ENCODE data around the gene ATRIP.

ATRIP gene

DNA sequence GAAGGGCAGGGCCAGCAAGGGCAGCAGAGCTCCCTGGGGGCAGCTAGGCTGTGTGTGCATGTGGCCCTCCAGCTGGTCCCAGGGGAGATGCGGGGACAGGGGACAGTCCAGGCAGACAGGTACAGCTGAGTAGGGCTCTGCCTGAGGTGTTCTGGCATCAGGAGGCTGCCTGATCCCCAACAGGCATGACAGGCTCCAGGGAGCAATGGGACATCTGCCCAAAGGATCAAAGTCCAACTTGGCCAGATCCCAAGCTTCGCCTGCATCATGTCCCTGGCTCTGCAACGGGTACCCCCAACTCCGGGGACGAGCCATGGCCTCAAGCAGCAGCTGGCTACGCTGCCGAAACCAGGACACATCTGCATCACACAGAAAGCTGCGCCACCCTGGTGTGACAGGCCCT, 21.8 kb downstream of the ATRIP start:
- peaks cover 23% of the 10 kb centered on the region for H3K4me1 ChIP-seq (ENCODE audit: low read length)
- peaks cover 7% of the 10 kb centered on the region; the same call in 1 of the 2 replicates for H3F3A ChIP-seq (ENCODE audit: insufficient read depth, low read length)
- peaks cover 63% of the 10 kb centered on the region for H3K79me2 ChIP-seq (ENCODE audit: low read length)
- no peaks in the 10 kb centered on the region for H3K9me3 ChIP-seq (replicated peaks; ENCODE audit: insufficient read depth, low read length)
- no peak overlapping the region for H3K4me3 ChIP-seq (ENCODE audit: low read length)
- H3K4me2 ChIP-seq (ENCODE audit: low read depth, low read length): no peak overlapping the region; the same call in 1 of the 2 replicates
- DNase-seq: no peak
- H2AFZ ChIP-seq (ENCODE audit: low read length): no peak overlapping the region
- no peaks in the 10 kb centered on the region for H3K9me2 ChIP-seq (replicated peaks; ENCODE audit: insufficient read depth, low read length)
- peak overlapping the region; percentile 11; the same call in 1 of the 2 replicates for H3K27ac ChIP-seq (ENCODE audit: low read length)
- no peaks in the 10 kb centered on the region for H4K20me1 ChIP-seq (ENCODE audit: insufficient read depth, low read length)
- H3K9ac ChIP-seq (ENCODE audit: low read length): no peak overlapping the region
- H3K27me3 ChIP-seq (replicated peaks; ENCODE audit: insufficient read depth, low read length): no peaks in the 10 kb centered on the region
- TF ChIP-seq EZH2 (optimal IDR thresholded peaks at IDR 0.05; ENCODE audit: low read depth, low read length): no peak
- TF ChIP-seq, protein P1, sequence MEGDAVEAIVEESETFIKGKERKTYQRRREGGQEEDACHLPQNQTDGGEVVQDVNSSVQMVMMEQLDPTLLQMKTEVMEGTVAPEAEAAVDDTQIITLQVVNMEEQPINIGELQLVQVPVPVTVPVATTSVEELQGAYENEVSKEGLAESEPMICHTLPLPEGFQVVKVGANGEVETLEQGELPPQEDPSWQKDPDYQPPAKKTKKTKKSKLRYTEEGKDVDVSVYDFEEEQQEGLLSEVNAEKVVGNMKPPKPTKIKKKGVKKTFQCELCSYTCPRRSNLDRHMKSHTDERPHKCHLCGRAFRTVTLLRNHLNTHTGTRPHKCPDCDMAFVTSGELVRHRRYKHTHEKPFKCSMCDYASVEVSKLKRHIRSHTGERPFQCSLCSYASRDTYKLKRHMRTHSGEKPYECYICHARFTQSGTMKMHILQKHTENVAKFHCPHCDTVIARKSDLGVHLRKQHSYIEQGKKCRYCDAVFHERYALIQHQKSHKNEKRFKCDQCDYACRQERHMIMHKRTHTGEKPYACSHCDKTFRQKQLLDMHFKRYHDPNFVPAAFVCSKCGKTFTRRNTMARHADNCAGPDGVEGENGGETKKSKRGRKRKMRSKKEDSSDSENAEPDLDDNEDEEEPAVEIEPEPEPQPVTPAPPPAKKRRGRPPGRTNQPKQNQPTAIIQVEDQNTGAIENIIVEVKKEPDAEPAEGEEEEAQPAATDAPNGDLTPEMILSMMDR (IDR thresholded peaks at IDR 0.05; ENCODE audit: low read length): no peak
- no peak for TF ChIP-seq EZH2phosphoT487 (IDR thresholded peaks at IDR 0.05; ENCODE audit: low read length)
- H3K36me3 ChIP-seq (replicated peaks; ENCODE audit: insufficient read depth, low read length): no peaks in the 10 kb centered on the region

DNA sequence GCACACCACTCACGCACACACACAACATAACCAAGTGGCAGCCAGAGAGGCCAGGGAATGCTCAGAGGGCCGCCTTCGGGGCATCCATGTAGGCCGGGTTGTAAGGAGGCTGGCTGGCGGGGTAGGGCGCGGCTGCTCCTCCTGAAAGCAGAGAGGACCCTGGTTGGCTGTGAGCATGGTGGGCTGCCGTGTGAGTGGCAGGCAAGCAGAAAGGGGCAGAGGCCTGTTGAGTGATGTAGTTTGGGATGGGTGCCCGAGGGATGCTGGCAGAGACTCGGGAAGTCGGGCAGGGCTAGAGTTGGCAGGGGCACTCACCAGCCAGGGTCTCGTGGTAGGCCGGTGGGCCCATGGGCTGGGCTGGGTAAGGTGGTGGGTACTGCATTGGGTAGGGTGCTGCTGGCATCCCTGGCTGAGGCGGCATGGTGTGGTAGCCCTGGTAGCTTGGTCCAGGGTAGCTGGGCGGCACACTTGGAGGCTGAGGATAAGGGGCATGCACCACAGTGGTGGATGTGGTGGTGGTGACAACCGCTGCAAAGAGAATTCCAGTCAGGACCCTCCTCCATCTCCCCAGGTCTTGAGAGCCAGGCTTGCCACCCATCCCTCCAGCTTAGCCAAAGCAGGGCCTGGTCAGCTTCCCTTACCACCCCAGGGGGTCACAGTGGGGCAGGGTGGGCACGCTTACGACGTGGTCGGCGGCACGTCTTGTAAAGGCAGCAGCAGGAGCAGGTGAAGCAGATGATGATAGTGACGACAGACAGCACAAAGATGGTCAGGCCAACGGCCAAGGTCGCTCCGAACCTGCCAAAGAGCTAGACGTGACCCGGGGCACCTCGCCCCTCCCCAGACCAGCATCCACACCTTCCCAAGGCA, 22.7 kb downstream of the ATRIP start:
- no peaks in the 10 kb centered on the region for H3K36me3 ChIP-seq (replicated peaks; ENCODE audit: insufficient read depth, low read length)
- no peak overlapping the region for H3K27ac ChIP-seq (ENCODE audit: low read length)
- no peak for DNase-seq
- no peak overlapping the region for H3K4me3 ChIP-seq (ENCODE audit: low read length)
- no peaks in the 10 kb centered on the region for H3K9me3 ChIP-seq (replicated peaks; ENCODE audit: insufficient read depth, low read length)
- peaks cover 28% of the 10 kb centered on the region for H3K4me1 ChIP-seq (ENCODE audit: low read length)
- H2AFZ ChIP-seq (ENCODE audit: low read length): no peak overlapping the region
- H3K9ac ChIP-seq (ENCODE audit: low read length): no peak overlapping the region
- no peaks in the 10 kb centered on the region for H4K20me1 ChIP-seq (ENCODE audit: insufficient read depth, low read length)
- peaks cover 63% of the 10 kb centered on the region for H3K79me2 ChIP-seq (ENCODE audit: low read length)
- TF ChIP-seq EZH2phosphoT487 (IDR thresholded peaks at IDR 0.05; ENCODE audit: low read length): no peak
- TF ChIP-seq, protein P1 (IDR thresholded peaks at IDR 0.05; ENCODE audit: low read length): no peak
- TF ChIP-seq EZH2 (optimal IDR thresholded peaks at IDR 0.05; ENCODE audit: low read depth, low read length): no peak
- no peaks in the 10 kb centered on the region for H3K27me3 ChIP-seq (replicated peaks; ENCODE audit: insufficient read depth, low read length)
- peaks cover 7% of the 10 kb centered on the region; the same call in 1 of the 2 replicates for H3F3A ChIP-seq (ENCODE audit: insufficient read depth, low read length)
- H3K9me2 ChIP-seq (replicated peaks; ENCODE audit: insufficient read depth, low read length): no peaks in the 10 kb centered on the region
- no peak overlapping the region for H3K4me2 ChIP-seq (ENCODE audit: low read depth, low read length)

DNA sequence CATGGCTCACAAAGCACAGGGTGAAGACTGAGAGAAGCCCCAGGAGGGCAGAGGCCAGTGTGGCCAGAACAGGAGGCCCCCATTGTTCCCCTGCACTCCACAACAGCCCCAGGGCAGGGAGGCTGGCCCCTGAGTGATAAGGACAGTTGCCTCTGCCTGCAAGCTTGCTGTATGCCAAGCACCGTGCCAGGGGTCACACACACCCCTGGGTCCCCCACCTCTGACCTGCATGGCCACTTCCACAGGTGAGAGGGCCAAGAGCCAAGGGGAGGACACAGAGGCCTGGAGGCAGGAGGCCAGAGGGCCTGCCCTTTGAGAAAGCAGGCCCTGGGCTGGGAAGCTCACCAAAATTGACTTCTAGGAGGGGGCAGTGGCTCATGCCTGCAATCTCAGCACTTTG, 23.7 kb downstream of the ATRIP start:
- H3K9me3 ChIP-seq (replicated peaks; ENCODE audit: insufficient read depth, low read length): no peaks in the 10 kb centered on the region
- peaks cover 27% of the 10 kb centered on the region for H3K4me1 ChIP-seq (ENCODE audit: low read length)
- H3F3A ChIP-seq (ENCODE audit: insufficient read depth, low read length): peaks cover 7% of the 10 kb centered on the region; the same call in 1 of the 2 replicates
- no peak overlapping the region for H3K9ac ChIP-seq (ENCODE audit: low read length)
- no peak for DNase-seq
- H3K79me2 ChIP-seq (ENCODE audit: low read length): peaks cover 63% of the 10 kb centered on the region
- H2AFZ ChIP-seq (ENCODE audit: low read length): no peak overlapping the region
- H3K4me3 ChIP-seq (ENCODE audit: low read length): no peak overlapping the region
- H3K36me3 ChIP-seq (replicated peaks; ENCODE audit: insufficient read depth, low read length): no peaks in the 10 kb centered on the region
- H3K27me3 ChIP-seq (replicated peaks; ENCODE audit: insufficient read depth, low read length): no peaks in the 10 kb centered on the region
- no peaks in the 10 kb centered on the region for H3K9me2 ChIP-seq (replicated peaks; ENCODE audit: insufficient read depth, low read length)
- TF ChIP-seq, protein P1 (IDR thresholded peaks at IDR 0.05; ENCODE audit: low read length): no peak
- H3K27ac ChIP-seq (ENCODE audit: low read length): no peak overlapping the region
- H4K20me1 ChIP-seq (ENCODE audit: insufficient read depth, low read length): no peaks in the 10 kb centered on the region
- H3K4me2 ChIP-seq (ENCODE audit: low read depth, low read length): no peak overlapping the region

Measured in MM.1S (cell line).